GM18870 (cell line): ENCODE measurements around the gene PDIA3.
A peak's percentile ranks its signal among the peaks of the same experiment; 100 is the strongest.
"Not testable (repeated sequence)": the region's sequence is repeated elsewhere in the genome, so short reads cannot be mapped to it uniquely, and the experiment has no call there.

Experiments used
- ATAC-seq: cut with Tn5 transposase; IDR thresholded peaks from one replicate; pipeline ENCODE4 v1.9.1; 2021; ENCODE audit warnings: moderate library complexity; ENCODE audit not compliant: unreplicated experiment

PDIA3 gene

GRCh38 chr15:43776101-43776717 lies 30.0 kb downstream of the PDIA3 start:
- peak; percentile 59 for ATAC-seq

- peak; percentile 20 for ATAC-seq
Observed at GRCh38 chr15:43776718-43777266, 30.6 kb downstream of the PDIA3 start, which contains the start of gene ELL3. ELL3 (minus strand) TSS chr15:43776966; CDS start chr15:43776901, 65 bp downstream.

- peak; percentile 45 for ATAC-seq
Observed at GRCh38 chr15:43777267-43777914, 31.2 kb downstream of the PDIA3 start.

GRCh38 chr15:43779016-43779415 lies 32.8 kb downstream of the PDIA3 start:
- no peak for ATAC-seq

- no peak for ATAC-seq
Observed at GRCh38 chr15:43789409-43789808, 43.2 kb downstream of the PDIA3 start.

GRCh38 chr15:43791993-43792760 lies 45.9 kb downstream of the PDIA3 start, which contains the start of gene SERF2:
SERF2 (plus strand) TSS chr15:43792320; CDS start chr15:43792377, 57 bp downstream.
- ATAC-seq = peak; percentile 67

- ATAC-seq = no peak
Observed at GRCh38 chr15:43792761-43793476, 46.7 kb downstream of the PDIA3 start.

- no peak for ATAC-seq
Observed at GRCh38 chr15:43793647-43794046, 47.4 kb downstream of the PDIA3 start.

- ATAC-seq = no peak
Observed at GRCh38 chr15:43794269-43795037, 48.2 kb downstream of the PDIA3 start.

- no peak for ATAC-seq
Observed at GRCh38 chr15:43795197-43795596, 49.0 kb downstream of the PDIA3 start.

- ATAC-seq = no peak
Observed at GRCh38 chr15:43795997-43796396, 49.8 kb downstream of the PDIA3 start.

GRCh38 chr15:43796566-43796965 lies 50.3 kb downstream of the PDIA3 start:
- no peak for ATAC-seq

GRCh38 chr15:43799209-43799944 lies 53.1 kb downstream of the PDIA3 start:
- ATAC-seq = no peak

GRCh38 chr15:43799945-43800285 lies 53.7 kb downstream of the PDIA3 start, which contains the start of gene SERINC4:
SERINC4 (minus strand) TSS chr15:43800220; CDS start chr15:43799986, 234 bp downstream.
- ATAC-seq = no peak

- peak; percentile 52 for ATAC-seq
Observed at GRCh38 chr15:43800286-43801141, 54.3 kb downstream of the PDIA3 start, which contains the start of gene HYPK. HYPK (plus strand) TSS chr15:43800599; CDS start chr15:43800623, 24 bp downstream.

GRCh38 chr15:43802676-43803075 lies 56.4 kb downstream of the PDIA3 start:
- not testable (repeated sequence) for ATAC-seq

GRCh38 chr15:43808435-43808950 lies 62.3 kb downstream of the PDIA3 start:
- ATAC-seq = no peak
